Neural crest cell (in vitro differentiated cells): Measurements from ENCODE around the gene NHERF1. TPM values are rescaled to one million over a fixed set of nuclear protein-coding genes. Genes with fewer than 3 reads are reported as not detected.

Source experiments
- DNase-seq: peaks from one replicate; pipeline ENCODE4 v3.0.0; 2021; ENCODE audit warnings: low read depth, mixed read lengths, low spot score
- H3K27ac Mint-ChIP-seq: one replicate; pipeline ENCODE4 v1.8.0; 2021; ENCODE audit warnings: mild to moderate bottlenecking, mixed read lengths; ENCODE audit not compliant: unreplicated experiment
- H3K27me3 Mint-ChIP-seq: 2 replicates; pipeline ENCODE4 v1.8.0; 2021; ENCODE audit warnings: low read depth, mild to moderate bottlenecking, mixed read lengths
- H3K36me3 Mint-ChIP-seq: 2 replicates; pipeline ENCODE4 v1.8.0; 2021; ENCODE audit warnings: low read depth, mild to moderate bottlenecking, mixed read lengths
- H3K4me1 Mint-ChIP-seq: 2 replicates; pipeline ENCODE4 v1.8.0; 2021; ENCODE audit warnings: mixed read lengths
- H3K4me3 Mint-ChIP-seq: one replicate; pipeline ENCODE4 v1.8.0; 2021; ENCODE audit warnings: mild to moderate bottlenecking, mixed read lengths
- H3K9me3 Mint-ChIP-seq: 2 replicates; pipeline ENCODE4 v1.8.0; 2021; ENCODE audit warnings: mixed read lengths
- total RNA-seq: library from RNA; stranded (reverse); gene quantifications from 2 replicates; pipeline ENCODE4 v1.2.1, GENCODE V29; 2021
- TF ChIP-seq, protein P1 (sequence below): fragments of 200-600 bp; sonication (generic); conservative IDR thresholded peaks from 2 replicates; pipeline ENCODE4 v1.5.0; 2021; ENCODE audit warnings: antibody characterized with exemption, mild to moderate bottlenecking

NHERF1 gene
- total RNA-seq, 1 donor from 2014 or later = 51.7 TPM

- TF ChIP-seq, protein P1, sequence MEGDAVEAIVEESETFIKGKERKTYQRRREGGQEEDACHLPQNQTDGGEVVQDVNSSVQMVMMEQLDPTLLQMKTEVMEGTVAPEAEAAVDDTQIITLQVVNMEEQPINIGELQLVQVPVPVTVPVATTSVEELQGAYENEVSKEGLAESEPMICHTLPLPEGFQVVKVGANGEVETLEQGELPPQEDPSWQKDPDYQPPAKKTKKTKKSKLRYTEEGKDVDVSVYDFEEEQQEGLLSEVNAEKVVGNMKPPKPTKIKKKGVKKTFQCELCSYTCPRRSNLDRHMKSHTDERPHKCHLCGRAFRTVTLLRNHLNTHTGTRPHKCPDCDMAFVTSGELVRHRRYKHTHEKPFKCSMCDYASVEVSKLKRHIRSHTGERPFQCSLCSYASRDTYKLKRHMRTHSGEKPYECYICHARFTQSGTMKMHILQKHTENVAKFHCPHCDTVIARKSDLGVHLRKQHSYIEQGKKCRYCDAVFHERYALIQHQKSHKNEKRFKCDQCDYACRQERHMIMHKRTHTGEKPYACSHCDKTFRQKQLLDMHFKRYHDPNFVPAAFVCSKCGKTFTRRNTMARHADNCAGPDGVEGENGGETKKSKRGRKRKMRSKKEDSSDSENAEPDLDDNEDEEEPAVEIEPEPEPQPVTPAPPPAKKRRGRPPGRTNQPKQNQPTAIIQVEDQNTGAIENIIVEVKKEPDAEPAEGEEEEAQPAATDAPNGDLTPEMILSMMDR = no peak
- Mint-ChIP-seq H3K4me1 (peaks cover 24% of the 10 kb centered on the region), H3K27me3 (no peaks in the 10 kb centered on the region), H3K36me3 (peaks cover 11% of the 10 kb centered on the region), H3K9me3 (no peaks in the 10 kb centered on the region), H3K27ac (no peak overlapping the region), H3K4me3 (peak overlapping the region; percentile 49)
- DNase-seq = no peak
Observed at GRCh38 chr17:74769266-74769855, 20.9 kb downstream of the NHERF1 start.

GRCh38 chr17:74769856-74770497, 21.5 kb downstream of the NHERF1 start:
- Mint-ChIP-seq H3K27me3 (no peaks in the 10 kb centered on the region), H3K9me3 (no peaks in the 10 kb centered on the region), H3K27ac (no peak overlapping the region), H3K36me3 (peaks cover 11% of the 10 kb centered on the region), H3K4me3 (peak overlapping the region; percentile 76), H3K4me1 (peaks cover 19% of the 10 kb centered on the region)
- no peak for DNase-seq
- TF ChIP-seq, protein P1 = no peak

DNA sequence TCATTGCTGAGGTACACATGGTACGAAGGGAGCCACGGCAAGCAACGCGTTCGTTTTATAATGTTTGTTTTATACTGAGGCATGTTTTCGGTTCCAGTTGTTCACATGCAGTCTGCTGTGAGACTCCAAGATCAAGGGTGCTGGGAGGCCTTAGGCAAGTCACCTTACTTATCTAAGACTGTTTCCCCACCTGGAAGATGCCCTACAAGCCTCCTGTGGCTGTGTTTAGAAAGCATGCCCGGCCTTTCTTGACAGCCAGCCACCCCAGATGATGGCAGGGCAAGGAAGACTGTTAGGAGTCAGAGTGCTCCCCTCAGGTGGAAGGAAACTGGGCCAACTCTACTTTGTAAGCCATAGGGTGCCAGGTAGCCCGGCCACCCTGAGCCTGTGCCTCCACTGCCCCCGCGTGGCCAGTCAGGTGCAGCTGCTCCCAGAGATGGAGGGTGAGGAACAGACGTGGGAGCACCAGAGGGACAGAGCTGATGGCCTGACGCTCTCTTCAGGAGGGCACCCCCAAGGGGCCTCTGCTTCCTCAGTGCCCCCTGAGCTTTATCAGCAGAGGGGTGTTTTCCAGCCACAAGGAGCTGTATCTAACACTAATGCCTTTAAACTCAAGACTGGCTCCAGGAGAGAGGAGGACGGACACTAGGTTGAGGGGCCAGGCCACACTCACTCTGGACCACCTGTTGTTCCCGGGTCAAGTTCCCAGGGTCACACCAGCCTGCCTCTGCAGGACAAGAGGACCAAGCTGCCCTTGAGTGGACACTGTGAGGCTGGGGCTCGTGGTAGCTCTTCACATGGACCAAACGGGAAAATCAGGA, 22.3 kb downstream of the NHERF1 start:
- Mint-ChIP-seq H3K36me3 (peaks cover 11% of the 10 kb centered on the region), H3K27ac (no peak overlapping the region), H3K9me3 (no peaks in the 10 kb centered on the region), H3K27me3 (no peaks in the 10 kb centered on the region), H3K4me3 (peak overlapping the region; percentile 76), H3K4me1 (peaks cover 21% of the 10 kb centered on the region)
- TF ChIP-seq, protein P1 = peak; percentile 82
- peak; percentile 45 for DNase-seq

DNA sequence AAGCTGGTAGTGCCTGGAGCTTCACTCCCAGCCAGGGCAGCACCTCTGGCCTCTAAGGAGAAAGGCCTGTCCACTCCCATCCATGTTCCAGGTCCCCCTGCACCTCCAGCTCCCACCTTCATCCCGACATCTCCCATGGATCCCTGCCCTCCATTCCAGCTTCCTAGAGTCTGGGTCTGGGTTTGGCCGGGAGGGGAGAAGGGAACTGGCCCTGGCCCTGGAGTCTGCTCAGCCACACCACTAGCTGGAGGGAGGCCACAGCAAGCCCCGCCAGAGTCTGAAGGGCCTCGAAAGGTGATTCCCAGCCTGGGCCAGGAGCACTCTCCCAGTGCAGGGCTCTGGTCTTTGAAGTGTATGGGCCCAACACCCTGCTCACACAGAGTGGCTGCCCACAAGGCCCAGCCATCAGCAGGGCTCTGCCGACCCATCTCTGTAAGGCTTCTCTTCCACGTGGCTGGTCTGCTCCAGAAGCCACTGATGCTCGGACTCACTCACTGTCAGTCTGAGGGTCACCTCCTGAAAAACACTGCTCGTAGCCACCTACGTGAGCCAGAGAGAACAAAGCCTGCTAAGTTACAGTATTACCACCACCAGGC, 23.0 kb downstream of the NHERF1 start:
- H3K9me3 Mint-ChIP-seq = no peaks in the 10 kb centered on the region
- peak overlapping the region; percentile 34 for H3K4me3 Mint-ChIP-seq
- H3K27ac Mint-ChIP-seq = no peak overlapping the region
- H3K4me1 Mint-ChIP-seq = peaks cover 26% of the 10 kb centered on the region
- peaks cover 15% of the 10 kb centered on the region for H3K36me3 Mint-ChIP-seq
- no peak for DNase-seq
- H3K27me3 Mint-ChIP-seq = no peaks in the 10 kb centered on the region
- TF ChIP-seq, protein P1 = no peak

- Mint-ChIP-seq H3K9me3 (no peaks in the 10 kb centered on the region), H3K4me3 (peak overlapping the region; percentile 27), H3K36me3 (peaks cover 13% of the 10 kb centered on the region), H3K27ac (no peak overlapping the region), H3K27me3 (no peaks in the 10 kb centered on the region), H3K4me1 (peaks cover 27% of the 10 kb centered on the region)
- TF ChIP-seq, protein P1 = no peak
- DNase-seq = no peak
Observed at GRCh38 chr17:74772053-74772452, 23.6 kb downstream of the NHERF1 start.
